ENCODE measurements around the gene ADAP2. TPM values are rescaled to one million over a fixed set of nuclear protein-coding genes. Genes with fewer than 3 reads are reported as not detected.
"Not testable (repeated sequence)": the region's sequence is repeated elsewhere in the genome, so short reads cannot be mapped to it uniquely, and the experiment has no call there.

The ADAP2 gene
- polyA plus RNA-seq (2012; ENCODE audit: missing spikeins) = 1.7 TPM

- FAIRE-seq = no peak
- DNase-seq (ENCODE audit: insufficient read length) = peak; percentile 45
- TF ChIP-seq TAF1 (IDR thresholded peaks at IDR 0.05; ENCODE audit: borderline replicate concordance, low read depth, low read length) (no peak), POLR2AphosphoS5 (IDR thresholded peaks at IDR 0.05; ENCODE audit: low read depth, low read length) (no peak), POLR2A (IDR thresholded peaks at IDR 0.05; ENCODE audit: low read depth, low read length) (no peak)
Measured at GRCh38 chr17:30921544-30922196, at the start of gene ADAP2. TSS of gene ADAP2 (plus strand) at chr17:30921945. CDS start at chr17:30922015, 70 bp downstream.

- DNase-seq (ENCODE audit: insufficient read length) = no peak
- FAIRE-seq = no peak
- TF ChIP-seq POLR2A (IDR thresholded peaks at IDR 0.05; ENCODE audit: low read depth, low read length) (no peak), TAF1 (IDR thresholded peaks at IDR 0.05; ENCODE audit: borderline replicate concordance, low read depth, low read length) (no peak), POLR2AphosphoS5 (IDR thresholded peaks at IDR 0.05; ENCODE audit: low read depth, low read length) (no peak)
Measured at GRCh38 chr17:30886187-30886586, 35.6 kb upstream of the ADAP2 start.

- DNase-seq (ENCODE audit: insufficient read length) = no peak
- FAIRE-seq = no peak
- TF ChIP-seq POLR2AphosphoS5 (IDR thresholded peaks at IDR 0.05; ENCODE audit: low read depth, low read length) = no peak
- no peak for TF ChIP-seq POLR2A (IDR thresholded peaks at IDR 0.05; ENCODE audit: low read depth, low read length)
- no peak for TF ChIP-seq TAF1 (IDR thresholded peaks at IDR 0.05; ENCODE audit: borderline replicate concordance, low read depth, low read length)
Measured at GRCh38 chr17:30894236-30894635, 27.5 kb upstream of the ADAP2 start.

GRCh38 chr17:30897311-30897710, 24.4 kb upstream of the ADAP2 start:
- DNase-seq (ENCODE audit: insufficient read length) = no peak
- TF ChIP-seq POLR2AphosphoS5 (IDR thresholded peaks at IDR 0.05; ENCODE audit: low read depth, low read length) (no peak), TAF1 (IDR thresholded peaks at IDR 0.05; ENCODE audit: borderline replicate concordance, low read depth, low read length) (no peak), POLR2A (IDR thresholded peaks at IDR 0.05; ENCODE audit: low read depth, low read length) (no peak)
- FAIRE-seq = no peak

- DNase-seq (ENCODE audit: insufficient read length) (no peak), FAIRE-seq (no peak)
- TF ChIP-seq POLR2AphosphoS5 (IDR thresholded peaks at IDR 0.05; ENCODE audit: low read depth, low read length) (no peak), TAF1 (IDR thresholded peaks at IDR 0.05; ENCODE audit: borderline replicate concordance, low read depth, low read length) (no peak), POLR2A (IDR thresholded peaks at IDR 0.05; ENCODE audit: low read depth, low read length) (no peak)
Measured at GRCh38 chr17:30905742-30906100, 16.0 kb upstream of the ADAP2 start.

GRCh38 chr17:30906101-30906911, 15.4 kb upstream of the ADAP2 start, which contains the start of gene TEFM:
TSS of gene TEFM (minus strand) at chr17:30906238. CDS start at chr17:30906198, 40 bp downstream.
- DNase-seq (ENCODE audit: insufficient read length) = peak; percentile 82
- FAIRE-seq = peak; percentile 94
- TF ChIP-seq POLR2AphosphoS5 (IDR thresholded peaks at IDR 0.05; ENCODE audit: low read depth, low read length) (peak; percentile 51), TAF1 (IDR thresholded peaks at IDR 0.05; ENCODE audit: borderline replicate concordance, low read depth, low read length) (peak; percentile 91), POLR2A (IDR thresholded peaks at IDR 0.05; ENCODE audit: low read depth, low read length) (peak; percentile 88; the same call in 1 of the 2 replicates)

- TF ChIP-seq TAF1 (IDR thresholded peaks at IDR 0.05; ENCODE audit: borderline replicate concordance, low read depth, low read length) (no peak), POLR2AphosphoS5 (IDR thresholded peaks at IDR 0.05; ENCODE audit: low read depth, low read length) (no peak), POLR2A (IDR thresholded peaks at IDR 0.05; ENCODE audit: low read depth, low read length) (no peak)
- DNase-seq (ENCODE audit: insufficient read length) (no peak), FAIRE-seq (no peak)
Measured at GRCh38 chr17:30908717-30909420, 12.9 kb upstream of the ADAP2 start.

- FAIRE-seq; DNase-seq (ENCODE audit: insufficient read length): not testable (repeated sequence)
Measured at GRCh38 chr17:30910151-30910550, 11.6 kb upstream of the ADAP2 start.

- DNase-seq (ENCODE audit: insufficient read length) (no peak), FAIRE-seq (no peak)
Measured at GRCh38 chr17:30913955-30914354, 7.8 kb upstream of the ADAP2 start.

GRCh38 chr17:30915833-30916611, 5.7 kb upstream of the ADAP2 start:
- FAIRE-seq = no peak
- TF ChIP-seq POLR2A (IDR thresholded peaks at IDR 0.05; ENCODE audit: low read depth, low read length) = no peak
- TF ChIP-seq POLR2AphosphoS5 (IDR thresholded peaks at IDR 0.05; ENCODE audit: low read depth, low read length) = no peak
- no peak for TF ChIP-seq TAF1 (IDR thresholded peaks at IDR 0.05; ENCODE audit: borderline replicate concordance, low read depth, low read length)
- DNase-seq (ENCODE audit: insufficient read length) = no peak

More at GRCh38 chr17:30913955-30914354, 7.8 kb upstream of the ADAP2 start:
- no peak for TF ChIP-seq POLR2AphosphoS5 (IDR thresholded peaks at IDR 0.05; ENCODE audit: low read depth, low read length)
- no peak for TF ChIP-seq TAF1 (IDR thresholded peaks at IDR 0.05; ENCODE audit: borderline replicate concordance, low read depth, low read length)
- no peak for TF ChIP-seq POLR2A (IDR thresholded peaks at IDR 0.05; ENCODE audit: low read depth, low read length)

- TF ChIP-seq POLR2A (IDR thresholded peaks at IDR 0.05; ENCODE audit: low read depth, low read length) (no peak), TAF1 (IDR thresholded peaks at IDR 0.05; ENCODE audit: borderline replicate concordance, low read depth, low read length) (no peak), POLR2AphosphoS5 (IDR thresholded peaks at IDR 0.05; ENCODE audit: low read depth, low read length) (no peak)
- FAIRE-seq (no peak), DNase-seq (ENCODE audit: insufficient read length) (no peak)
Measured at GRCh38 chr17:30917050-30917449, 4.7 kb upstream of the ADAP2 start.
